Vagina (tissue), 2 donors: ENCODE results near the gene PHRF1. TPM values are rescaled to one million over a fixed set of nuclear protein-coding genes. Genes with fewer than 3 reads are reported as not detected.
A peak's percentile ranks its signal among the peaks of the same experiment; 100 is the strongest.

Experiments
- DNase-seq, 2 donors: peaks; one replicate each; pipeline ENCODE4 v3.0.0-alpha.2; 2017; ENCODE audit errors: extremely low spot score in 2 of 2
- H3K27ac ChIP-seq: fragments of 200-600 bp; sonication (generic); one replicate; pipeline ENCODE4 v1.5.1; 2019
- H3K27me3 ChIP-seq: fragments of 200-600 bp; sonication (generic); one replicate; pipeline ENCODE4 v1.5.1; 2019
- H3K36me3 ChIP-seq, 2 donors: fragments of 200-600 bp; sonication (generic); one replicate each; pipeline ENCODE4 v1.5.1; 2017 to 2019
- H3K4me1 ChIP-seq: fragments of 200-600 bp; sonication (generic); one replicate; pipeline ENCODE4 v1.5.1; 2019
- H3K4me3 ChIP-seq, 2 donors: fragments of 200-600 bp; sonication (generic); 1 replicate in 1 of 2; 2 replicates in 1 of 2; pipeline ENCODE4 v1.5.1; 2016 to 2019
- H3K9me3 ChIP-seq: fragments of 200-600 bp; sonication (generic); one replicate; pipeline ENCODE4 v1.5.1; 2019
- CTCF ChIP-seq, 3 experiments: fragments of 450-650 bp in 2 of 3; fragments of 200-600 bp in 1 of 3; sonication (generic) in 1 of 3; IDR thresholded peaks; one replicate each; pipeline ENCODE4 v1.5.1; 2017 to 2019; ENCODE audit warnings: antibody characterized with exemption in 3 of 3, mild to moderate bottlenecking in 2 of 3, moderate library complexity in 2 of 3
- POLR2A ChIP-seq, 2 donors: fragments of 450-650 bp; IDR thresholded peaks; one replicate each; pipeline ENCODE4 v1.6.1; 2017; ENCODE audit warnings: antibody characterized with exemption in 2 of 2, mild to moderate bottlenecking in 2 of 2, moderate library complexity in 2 of 2
- POLR2AphosphoS5 ChIP-seq, 2 donors: sonication (generic); formaldehyde crosslinking; IDR thresholded peaks; one replicate each; pipeline ENCODE4 v1.9.0; 2017; ENCODE audit warnings: antibody characterized with exemption in 2 of 2, mild to moderate bottlenecking in 2 of 2, low read depth in 1 of 2; ENCODE audit not compliant: insufficient read depth in 1 of 2
- intact Hi-C: fragments of 100-400 bp; cut with DNase I; formaldehyde crosslinking; loops from one replicate; pipeline ENCODE4 v1.15.1; 2023
- total RNA-seq: library from RNA; depleted of rRNA; stranded (reverse); fragments of >200 nt; gene quantifications from one replicate; pipeline ENCODE4 v1.2.3, GENCODE V29; 2016

Gene PHRF1
- total RNA-seq, 1 donor from 2014 or later = 26.0 TPM

GRCh38 chr11:559712-560304 lies 16.5 kb upstream of the PHRF1 start:
- Histone ChIP-seq H3K36me3 (no peaks in the 10 kb centered on the region), H3K4me3 (peak overlapping the region; percentile 61 to 90), H3K27me3 (peaks cover 6% of the 10 kb centered on the region), H3K27ac (peak overlapping the region; percentile 47), H3K4me1 (peaks cover 31% of the 10 kb centered on the region), H3K9me3 (no peaks in the 10 kb centered on the region)
- TF ChIP-seq POLR2A (IDR thresholded peaks at IDR 0.05) (no peak), CTCF (IDR thresholded peaks at IDR 0.05) (no peak), POLR2AphosphoS5 (IDR thresholded peaks at IDR 0.05; ENCODE audit: insufficient read depth in 1 of 2, low read depth in 1 of 2) (no peak)
- intact Hi-C loops = loop anchor here (10.0 kb wide), 1 partner anchor 165 kb away; no protein-coding TSS in a partner anchor
- DNase-seq = no peak

GRCh38 chr11:560305-561147 lies 15.7 kb upstream of the PHRF1 start, which contains the start of the genes LMNTD2 and RASSF7:
Gene LMNTD2 (minus strand): TSS chr11:560738. CDS start chr11:560716, 22 bp downstream.
Gene RASSF7 (plus strand): TSS chr11:560970. CDS start chr11:561769, 799 bp downstream.
- intact Hi-C loops = no loop called here
- Histone ChIP-seq H3K27ac (peak within 1 kb of the TSS; percentile 47), H3K4me1 (peaks cover 25% of the 10 kb centered on the region), H3K9me3 (no peaks in the 10 kb centered on the region), H3K36me3 (no peaks in the 10 kb centered on the region), H3K4me3 (peak within 1 kb of the TSS; percentile 61 to 90), H3K27me3 (peaks cover under 1% of the 10 kb centered on the region)
- TF ChIP-seq POLR2AphosphoS5 (IDR thresholded peaks at IDR 0.05; ENCODE audit: insufficient read depth in 1 of 2, low read depth in 1 of 2) (peak in 1 of 2 donors; percentile 70), CTCF (IDR thresholded peaks at IDR 0.05) (no peak)
- no peak for DNase-seq

- peak overlapping the region; percentile 61 to 90 for H3K4me3 ChIP-seq
- intact Hi-C loops = no loop called here
- no peak for TF ChIP-seq CTCF (IDR thresholded peaks at IDR 0.05)
- TF ChIP-seq POLR2AphosphoS5 (IDR thresholded peaks at IDR 0.05; ENCODE audit: insufficient read depth in 1 of 2, low read depth in 1 of 2) = no peak
- no peak for TF ChIP-seq POLR2A (IDR thresholded peaks at IDR 0.05)
- no peaks in the 10 kb centered on the region for H3K36me3 ChIP-seq
- peak overlapping the region; percentile 42 for H3K27ac ChIP-seq
- no peak for DNase-seq
- H3K27me3 ChIP-seq = no peaks in the 10 kb centered on the region
- no peaks in the 10 kb centered on the region for H3K9me3 ChIP-seq
- H3K4me1 ChIP-seq = peaks cover 27% of the 10 kb centered on the region
These were observed 14.9 kb upstream of the PHRF1 start for GRCh38 chr11:561148-562003.

- Histone ChIP-seq H3K36me3 (no peaks in the 10 kb centered on the region), H3K4me3 (peak overlapping the region in 1 of 2 donors; percentile 61), H3K27ac (no peak overlapping the region), H3K27me3 (no peaks in the 10 kb centered on the region), H3K4me1 (peaks cover 28% of the 10 kb centered on the region), H3K9me3 (no peaks in the 10 kb centered on the region)
- DNase-seq = no peak
- TF ChIP-seq POLR2AphosphoS5 (IDR thresholded peaks at IDR 0.05; ENCODE audit: insufficient read depth in 1 of 2, low read depth in 1 of 2) = no peak
- no peak for TF ChIP-seq CTCF (IDR thresholded peaks at IDR 0.05)
- TF ChIP-seq POLR2A (IDR thresholded peaks at IDR 0.05) = no peak
- intact Hi-C loops = no loop called here
These were observed 14.1 kb upstream of the PHRF1 start for GRCh38 chr11:562046-562645.
